Effector memory CD4-positive, alpha-beta T cell (primary cell): ENCODE measurements around the gene COQ10A.

Experiments used
- DNase-seq, 3 donors: peaks; one replicate each; pipeline ENCODE4 v3.0.0-alpha.2; 2020
- H3K27ac ChIP-seq: 2 replicates; pipeline ENCODE4 v1.7.0; 2013; ENCODE audit warnings: mild to moderate bottlenecking, low read length, moderate library complexity; ENCODE audit not compliant: insufficient read depth, poor library complexity, severe bottlenecking
- H3K27me3 ChIP-seq: replicated peaks from 2 replicates; pipeline ENCODE4 v1.7.0; 2013; ENCODE audit warnings: mild to moderate bottlenecking, low read length; ENCODE audit not compliant: insufficient read depth, control insufficient read depth, poor library complexity, severe bottlenecking
- H3K36me3 ChIP-seq: 2 replicates; pipeline ENCODE4 v1.7.0; 2013; ENCODE audit warnings: mild to moderate bottlenecking, low read length, moderate library complexity; ENCODE audit not compliant: control insufficient read depth, insufficient read depth
- H3K4me1 ChIP-seq: 2 replicates; pipeline ENCODE4 v1.7.0; 2013; ENCODE audit warnings: low read length, mild to moderate bottlenecking; ENCODE audit not compliant: control insufficient read depth, insufficient read depth, poor library complexity, severe bottlenecking
- H3K4me3 ChIP-seq: 2 replicates; pipeline ENCODE4 v1.7.0; 2013; ENCODE audit warnings: low read length, low read depth, mild to moderate bottlenecking; ENCODE audit not compliant: insufficient read depth, poor library complexity, severe bottlenecking
- H3K9me3 ChIP-seq: 2 replicates; pipeline ENCODE4 v1.7.0; 2013; ENCODE audit warnings: mild to moderate bottlenecking, low read length, moderate library complexity; ENCODE audit not compliant: control insufficient read depth
- total RNA-seq, 3 donors: gene quantifications; one replicate each; lab custom pipeline; 2026; lab: John Stamatoyannopoulos, UW

COQ10A gene
- total RNA-seq: 24.6 to 40.1 (median 38.3) reads per million in 3 donors

- Histone ChIP-seq H3K36me3 (peaks cover 6% of the 10 kb centered on the region), H3K4me3 (peak within 1 kb of the TSS; percentile 92), H3K27me3 (no peaks in the 10 kb centered on the region), H3K4me1 (peaks cover 10% of the 10 kb centered on the region), H3K9me3 (no peaks in the 10 kb centered on the region), H3K27ac (peak within 1 kb of the TSS; percentile 96)
- DNase-seq: peak; percentile 82 to 88 (median 87)
Observed at GRCh38 chr12:56266693-56267442, at the start of gene COQ10A. Gene COQ10A (plus strand): TSS chr12:56266942. CDS start chr12:56267119, 177 bp downstream.

GRCh38 chr12:56219840-56220239 lies 46.9 kb upstream of the COQ10A start:
- no peak for DNase-seq
- Histone ChIP-seq H3K27ac (no peak overlapping the region), H3K4me3 (no peak overlapping the region), H3K36me3 (peaks cover 10% of the 10 kb centered on the region), H3K27me3 (no peaks in the 10 kb centered on the region), H3K4me1 (peaks cover 22% of the 10 kb centered on the region), H3K9me3 (no peaks in the 10 kb centered on the region)

- DNase-seq: no peak
- Histone ChIP-seq H3K27me3 (no peaks in the 10 kb centered on the region), H3K4me3 (peak overlapping the region; percentile 100), H3K36me3 (peaks cover 6% of the 10 kb centered on the region), H3K9me3 (no peaks in the 10 kb centered on the region), H3K27ac (peak overlapping the region; percentile 99), H3K4me1 (peaks cover 24% of the 10 kb centered on the region)
Observed at GRCh38 chr12:56220611-56221231, 46.0 kb upstream of the COQ10A start.

GRCh38 chr12:56221232-56221756 lies 45.4 kb upstream of the COQ10A start:
- Histone ChIP-seq H3K27me3 (no peaks in the 10 kb centered on the region), H3K27ac (peak overlapping the region; percentile 99), H3K9me3 (no peaks in the 10 kb centered on the region), H3K4me1 (peaks cover 24% of the 10 kb centered on the region), H3K36me3 (peaks cover 3% of the 10 kb centered on the region), H3K4me3 (peak overlapping the region; percentile 100)
- no peak for DNase-seq

- peaks cover 24% of the 10 kb centered on the region for H3K4me1 ChIP-seq
- no peaks in the 10 kb centered on the region for H3K9me3 ChIP-seq
- no peaks in the 10 kb centered on the region for H3K36me3 ChIP-seq
- DNase-seq: peak; percentile 83 to 91 (median 85)
- peak within 1 kb of the TSS; percentile 100 for H3K4me3 ChIP-seq
- peak within 1 kb of the TSS; percentile 99 for H3K27ac ChIP-seq
- no peaks in the 10 kb centered on the region for H3K27me3 ChIP-seq
Observed at GRCh38 chr12:56221757-56222530, 44.8 kb upstream of the COQ10A start, which contains the start of gene RNF41. Gene RNF41 (minus strand): TSS chr12:56221922. CDS start chr12:56214047, 7,875 bp downstream.

GRCh38 chr12:56222531-56222895 lies 44.2 kb upstream of the COQ10A start:
- Histone ChIP-seq H3K36me3 (no peaks in the 10 kb centered on the region), H3K27me3 (no peaks in the 10 kb centered on the region), H3K27ac (peak overlapping the region; percentile 99), H3K4me3 (peak overlapping the region; percentile 100), H3K9me3 (no peaks in the 10 kb centered on the region), H3K4me1 (peaks cover 24% of the 10 kb centered on the region)
- DNase-seq: no peak

- DNase-seq: no peak
- no peaks in the 10 kb centered on the region for H3K36me3 ChIP-seq
- no peaks in the 10 kb centered on the region for H3K9me3 ChIP-seq
- H3K27ac ChIP-seq: peak overlapping the region; percentile 72
- H3K27me3 ChIP-seq: no peaks in the 10 kb centered on the region
- H3K4me3 ChIP-seq: peak overlapping the region; percentile 56
- H3K4me1 ChIP-seq: peaks cover 24% of the 10 kb centered on the region
Observed at GRCh38 chr12:56223571-56224101, 43.1 kb upstream of the COQ10A start.

- DNase-seq: peak; percentile 90 to 91 (median 91)
- Histone ChIP-seq H3K4me3 (peak within 1 kb of the TSS; percentile 56), H3K36me3 (no peaks in the 10 kb centered on the region)
Observed at GRCh38 chr12:56224102-56224701, 42.5 kb upstream of the COQ10A start, which contains the start of gene NABP2. Gene NABP2 (plus strand): TSS chr12:56224342. CDS start chr12:56224857, 515 bp downstream.

GRCh38 chr12:56224954-56225353 lies 41.8 kb upstream of the COQ10A start:
- Histone ChIP-seq H3K36me3 (no peaks in the 10 kb centered on the region), H3K4me3 (peak overlapping the region; percentile 56), H3K4me1 (peaks cover 24% of the 10 kb centered on the region), H3K9me3 (no peaks in the 10 kb centered on the region), H3K27ac (peak overlapping the region; percentile 72), H3K27me3 (no peaks in the 10 kb centered on the region)
- DNase-seq: no peak

More at GRCh38 chr12:56224102-56224701, 42.5 kb upstream of the COQ10A start, which contains the start of gene NABP2:
- Histone ChIP-seq H3K27ac (peak within 1 kb of the TSS; percentile 72), H3K9me3 (no peaks in the 10 kb centered on the region), H3K4me1 (peaks cover 24% of the 10 kb centered on the region), H3K27me3 (no peaks in the 10 kb centered on the region)
